B cell (primary cell): ENCODE measurements around the gene KCND3.

Source experiments
- EZH2 ChIP-seq: IDR thresholded peaks from 2 replicates; pipeline ENCODE4 v1.6.1; 2012; ENCODE audit warnings: borderline replicate concordance, low read depth, mild to moderate bottlenecking, moderate library complexity, low read length; ENCODE audit not compliant: insufficient read depth, poor library complexity, severe bottlenecking
- TF ChIP-seq, protein P1 (sequence below): fragments of 200-600 bp; IDR thresholded peaks from one replicate; pipeline ENCODE4 v1.8.0; 2022; ENCODE audit warnings: antibody characterized with exemption, mild to moderate bottlenecking

DNA sequence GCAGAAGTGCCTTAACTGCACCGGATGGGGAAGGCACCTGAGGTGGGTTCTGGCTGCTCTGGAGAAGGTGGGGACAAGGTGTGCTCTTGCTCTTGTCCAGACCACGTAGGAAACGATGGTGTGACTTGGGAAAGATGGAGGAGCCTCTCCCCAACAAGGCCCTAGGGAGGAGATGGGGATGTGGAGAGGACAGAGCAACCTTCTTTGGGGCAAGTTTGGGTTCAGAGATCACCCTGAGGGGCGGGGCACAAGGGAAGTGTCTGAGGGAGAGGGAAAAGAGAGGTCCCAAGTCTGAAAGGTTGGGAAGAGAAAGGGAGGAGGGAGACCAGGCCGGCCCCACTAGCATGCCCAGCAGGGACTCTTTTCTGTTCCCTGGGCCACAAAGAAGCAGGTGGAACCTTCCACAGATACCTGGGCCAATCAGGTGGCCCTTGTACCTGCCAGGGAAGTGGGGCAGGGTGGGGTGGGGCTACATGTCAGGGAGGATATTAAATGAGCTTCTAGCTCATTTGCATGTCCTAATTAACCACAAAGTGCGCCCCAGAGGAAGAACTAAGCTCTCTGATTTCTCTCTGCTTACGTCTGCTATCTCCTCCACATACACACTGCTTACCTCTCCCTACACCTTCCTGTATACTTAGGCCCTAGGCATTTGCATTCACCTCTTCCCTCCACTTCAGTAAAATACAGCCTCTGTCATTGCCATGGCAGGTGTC lies 266.2 kb downstream of the KCND3 start:
- TF ChIP-seq, protein P1, sequence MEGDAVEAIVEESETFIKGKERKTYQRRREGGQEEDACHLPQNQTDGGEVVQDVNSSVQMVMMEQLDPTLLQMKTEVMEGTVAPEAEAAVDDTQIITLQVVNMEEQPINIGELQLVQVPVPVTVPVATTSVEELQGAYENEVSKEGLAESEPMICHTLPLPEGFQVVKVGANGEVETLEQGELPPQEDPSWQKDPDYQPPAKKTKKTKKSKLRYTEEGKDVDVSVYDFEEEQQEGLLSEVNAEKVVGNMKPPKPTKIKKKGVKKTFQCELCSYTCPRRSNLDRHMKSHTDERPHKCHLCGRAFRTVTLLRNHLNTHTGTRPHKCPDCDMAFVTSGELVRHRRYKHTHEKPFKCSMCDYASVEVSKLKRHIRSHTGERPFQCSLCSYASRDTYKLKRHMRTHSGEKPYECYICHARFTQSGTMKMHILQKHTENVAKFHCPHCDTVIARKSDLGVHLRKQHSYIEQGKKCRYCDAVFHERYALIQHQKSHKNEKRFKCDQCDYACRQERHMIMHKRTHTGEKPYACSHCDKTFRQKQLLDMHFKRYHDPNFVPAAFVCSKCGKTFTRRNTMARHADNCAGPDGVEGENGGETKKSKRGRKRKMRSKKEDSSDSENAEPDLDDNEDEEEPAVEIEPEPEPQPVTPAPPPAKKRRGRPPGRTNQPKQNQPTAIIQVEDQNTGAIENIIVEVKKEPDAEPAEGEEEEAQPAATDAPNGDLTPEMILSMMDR = no peak
- no peak for TF ChIP-seq EZH2
